HG02970 (cell line): ENCODE data around the gene NUP62.

Source experiments
- ATAC-seq: cut with Tn5 transposase; IDR thresholded peaks from one replicate; pipeline ENCODE4 v1.9.1; 2021; ENCODE audit warnings: mild to moderate bottlenecking, moderate library complexity, moderate number of reproducible peaks; ENCODE audit not compliant: unreplicated experiment, low FRiP score

The NUP62 gene

DNA sequence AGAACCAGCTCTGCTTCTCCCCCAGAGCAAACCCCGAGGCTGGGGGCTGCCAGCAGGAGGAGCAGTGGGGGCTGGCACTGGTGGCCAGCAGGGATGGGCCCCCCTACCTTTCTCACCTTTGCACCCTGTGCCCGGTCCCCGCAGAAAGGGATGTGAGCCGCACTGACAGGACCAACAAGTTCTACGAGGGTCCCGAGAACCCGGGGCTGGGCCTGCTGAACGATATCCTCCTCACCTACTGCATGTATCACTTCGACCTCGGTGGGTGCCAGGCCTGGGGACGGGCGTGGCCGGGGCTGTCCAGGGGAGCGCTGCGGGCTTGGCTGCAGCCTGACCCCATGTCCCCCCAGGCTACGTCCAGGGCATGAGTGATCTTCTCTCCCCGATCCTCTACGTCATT lies 45.2 kb downstream of the NUP62 start:
- ATAC-seq: no peak

DNA sequence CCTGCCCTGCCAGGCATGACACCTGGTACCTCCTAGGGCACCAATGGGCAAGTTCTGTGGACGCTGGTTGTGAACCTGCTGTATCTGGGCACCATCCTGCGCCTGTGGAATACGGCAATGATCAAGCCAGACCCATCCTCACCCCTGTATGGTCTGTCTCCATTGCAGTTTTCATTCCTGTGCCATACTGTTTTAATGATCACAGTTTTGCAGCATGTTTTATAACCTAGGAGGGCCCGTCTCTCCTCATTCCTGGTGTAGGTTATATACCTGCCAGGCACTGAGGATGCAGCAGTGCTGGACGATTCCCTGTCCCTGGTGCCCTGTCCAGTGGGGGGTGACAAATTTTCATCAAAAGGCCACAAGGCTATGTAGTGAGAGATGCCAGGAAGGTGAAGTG lies 46.2 kb downstream of the NUP62 start:
- ATAC-seq: no peak

DNA sequence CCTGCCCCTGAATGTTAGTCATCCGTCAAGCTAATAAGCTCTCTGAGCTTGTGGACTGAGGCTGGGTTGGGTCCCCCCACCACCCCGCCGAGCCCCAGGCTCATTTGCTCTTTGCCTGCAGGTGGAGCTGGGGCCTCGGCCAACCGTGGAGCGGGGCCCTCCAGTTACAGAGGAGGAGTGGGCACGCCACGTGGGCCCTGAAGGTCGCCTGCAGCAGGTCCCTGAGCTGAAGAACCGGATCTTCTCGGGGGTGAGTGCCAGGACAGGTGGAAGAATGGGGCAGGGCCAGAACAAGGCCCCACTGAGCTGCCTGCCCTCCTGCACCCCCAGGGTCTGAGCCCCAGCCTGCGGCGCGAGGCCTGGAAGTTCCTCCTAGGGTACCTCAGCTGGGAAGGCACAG lies 46.7 kb downstream of the NUP62 start:
- ATAC-seq: no peak

DNA sequence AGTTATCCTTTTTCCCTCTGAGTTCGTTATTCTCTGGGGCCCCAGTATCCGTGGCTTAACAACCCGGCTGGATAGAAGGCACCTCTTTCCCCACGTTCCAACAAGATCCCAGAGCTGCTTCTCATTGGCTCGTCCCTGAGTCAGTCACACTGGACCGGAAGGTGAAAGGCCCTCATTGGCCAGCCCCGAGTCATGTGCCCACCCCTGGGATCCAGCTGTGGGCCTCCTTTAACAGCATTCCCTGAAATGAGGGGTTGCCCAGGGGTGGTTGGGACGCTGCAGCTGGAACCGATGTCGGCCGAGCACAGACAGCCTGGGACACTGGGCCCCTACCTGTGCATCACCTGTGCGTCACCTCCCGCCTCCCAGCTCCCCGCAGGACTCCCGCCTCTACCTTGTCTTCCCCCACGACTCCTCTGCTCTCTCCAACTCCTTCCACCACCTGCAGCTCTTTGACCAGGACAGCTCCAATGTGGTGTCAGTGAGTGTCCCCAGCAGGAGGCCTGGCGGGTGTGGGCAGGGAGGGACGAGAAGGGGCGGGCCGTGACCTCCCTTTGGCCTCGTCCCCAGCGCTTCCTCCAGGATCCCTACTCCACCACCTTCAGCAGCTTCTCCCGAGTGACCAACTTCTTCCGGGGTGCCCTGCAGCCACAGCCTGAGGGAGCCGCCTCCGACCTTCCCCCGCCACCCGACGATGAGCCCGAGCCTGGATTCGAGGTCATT lies 47.5 kb downstream of the NUP62 start:
- ATAC-seq: no peak

DNA sequence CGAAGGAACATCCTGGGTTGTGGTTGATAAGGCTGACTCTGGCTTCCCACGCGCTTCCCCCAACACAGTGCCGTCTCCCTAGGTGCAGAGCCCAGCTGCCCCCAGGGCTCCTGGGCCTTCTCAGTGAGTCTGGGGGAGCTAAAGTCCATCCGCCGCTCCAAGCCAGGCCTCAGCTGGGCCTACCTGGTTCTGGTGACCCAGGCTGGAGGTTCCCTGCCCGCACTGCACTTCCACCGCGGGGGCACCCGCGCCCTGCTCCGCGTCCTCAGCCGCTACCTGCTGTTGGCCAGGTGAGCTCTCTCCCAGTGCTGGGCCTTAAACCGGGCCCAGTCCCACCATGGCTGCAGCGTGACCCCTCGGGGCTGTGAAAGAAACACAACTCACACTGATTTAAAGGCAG lies 48.1 kb downstream of the NUP62 start:
- ATAC-seq: no peak

DNA sequence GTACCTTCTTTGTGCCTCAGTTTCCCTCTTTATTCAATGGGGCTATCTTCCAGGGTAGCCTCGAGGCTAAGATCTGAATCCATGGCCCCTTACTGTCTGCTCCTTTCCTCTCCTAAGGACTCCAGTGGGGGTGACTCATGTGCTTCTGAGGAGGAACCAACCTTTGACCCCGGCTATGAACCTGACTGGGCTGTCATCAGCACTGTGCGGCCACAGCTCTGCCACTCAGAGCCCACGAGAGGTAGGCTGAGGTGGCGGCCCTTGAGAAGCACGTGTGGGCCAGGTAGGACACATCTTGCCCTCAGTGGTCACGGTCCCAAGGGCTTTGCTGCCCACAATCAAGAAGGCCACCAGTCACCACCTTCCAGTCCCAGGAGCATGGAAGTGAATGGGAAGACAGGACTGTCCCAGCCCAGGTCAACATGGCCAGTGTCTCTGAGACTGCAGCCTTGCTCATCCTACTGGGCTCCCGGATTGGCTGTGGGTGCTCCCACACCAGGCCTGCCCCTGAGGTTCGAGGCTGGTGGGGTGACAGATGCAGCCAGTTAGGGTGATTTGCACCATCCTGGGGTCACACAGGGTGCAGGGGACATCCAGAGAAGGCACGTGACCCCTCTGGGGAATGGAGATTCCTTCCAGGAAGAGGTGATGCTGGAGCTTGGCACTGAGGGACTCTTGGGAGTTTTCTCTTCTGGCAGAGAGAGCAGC lies 49.0 kb downstream of the NUP62 start:
- no peak for ATAC-seq

DNA sequence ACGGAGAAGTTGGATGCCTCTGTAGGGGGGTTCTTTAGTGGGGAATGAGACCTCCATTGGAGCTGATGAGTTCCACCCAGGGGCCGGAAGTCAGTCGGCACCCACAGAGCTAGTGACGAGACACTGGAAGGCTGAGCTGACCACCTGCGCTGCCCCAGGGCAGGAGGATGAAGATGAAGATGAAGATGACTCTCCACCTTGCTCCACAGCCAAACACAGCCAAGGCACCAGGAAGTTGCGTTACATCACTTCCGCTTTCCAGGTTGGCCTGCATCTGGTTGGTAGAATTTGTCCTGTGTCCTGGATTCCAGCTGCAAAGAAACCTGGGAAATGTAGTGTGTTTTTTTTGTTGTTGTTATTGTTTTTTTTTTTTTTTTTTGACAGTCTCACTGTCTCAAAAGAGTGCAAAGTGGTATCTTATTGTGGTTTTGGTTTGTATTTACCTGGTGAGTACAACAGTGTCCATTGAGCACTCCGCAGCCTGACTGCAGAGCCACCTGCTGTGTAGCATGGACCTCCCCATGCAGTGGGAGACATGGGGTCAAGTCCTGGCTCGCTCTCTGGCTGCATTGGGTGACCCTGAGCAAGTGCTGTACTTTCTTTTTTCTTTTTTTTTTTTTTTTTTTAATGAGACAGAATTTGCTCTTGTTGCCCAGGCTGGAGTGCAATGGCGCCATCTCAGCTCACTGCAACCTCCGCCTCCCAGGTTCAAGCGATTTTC lies 49.9 kb downstream of the NUP62 start:
- no peak for ATAC-seq

DNA sequence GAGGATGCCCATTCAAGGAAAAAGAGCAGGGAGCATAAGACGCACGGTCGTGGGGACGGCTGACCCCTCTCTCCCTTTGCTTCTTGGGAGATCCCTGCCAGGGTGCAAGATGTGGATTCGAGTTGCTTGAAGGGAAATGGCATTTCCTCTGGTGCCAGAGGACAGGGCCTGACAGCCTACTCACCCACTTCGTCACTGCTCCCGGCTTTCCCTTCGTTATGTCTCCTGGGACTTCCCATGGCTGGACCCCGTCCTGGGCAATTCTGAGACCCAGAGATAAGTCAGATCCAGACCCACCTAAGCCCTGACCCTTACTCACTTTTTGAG lies 50.6 kb downstream of the NUP62 start:
- ATAC-seq: no peak

DNA sequence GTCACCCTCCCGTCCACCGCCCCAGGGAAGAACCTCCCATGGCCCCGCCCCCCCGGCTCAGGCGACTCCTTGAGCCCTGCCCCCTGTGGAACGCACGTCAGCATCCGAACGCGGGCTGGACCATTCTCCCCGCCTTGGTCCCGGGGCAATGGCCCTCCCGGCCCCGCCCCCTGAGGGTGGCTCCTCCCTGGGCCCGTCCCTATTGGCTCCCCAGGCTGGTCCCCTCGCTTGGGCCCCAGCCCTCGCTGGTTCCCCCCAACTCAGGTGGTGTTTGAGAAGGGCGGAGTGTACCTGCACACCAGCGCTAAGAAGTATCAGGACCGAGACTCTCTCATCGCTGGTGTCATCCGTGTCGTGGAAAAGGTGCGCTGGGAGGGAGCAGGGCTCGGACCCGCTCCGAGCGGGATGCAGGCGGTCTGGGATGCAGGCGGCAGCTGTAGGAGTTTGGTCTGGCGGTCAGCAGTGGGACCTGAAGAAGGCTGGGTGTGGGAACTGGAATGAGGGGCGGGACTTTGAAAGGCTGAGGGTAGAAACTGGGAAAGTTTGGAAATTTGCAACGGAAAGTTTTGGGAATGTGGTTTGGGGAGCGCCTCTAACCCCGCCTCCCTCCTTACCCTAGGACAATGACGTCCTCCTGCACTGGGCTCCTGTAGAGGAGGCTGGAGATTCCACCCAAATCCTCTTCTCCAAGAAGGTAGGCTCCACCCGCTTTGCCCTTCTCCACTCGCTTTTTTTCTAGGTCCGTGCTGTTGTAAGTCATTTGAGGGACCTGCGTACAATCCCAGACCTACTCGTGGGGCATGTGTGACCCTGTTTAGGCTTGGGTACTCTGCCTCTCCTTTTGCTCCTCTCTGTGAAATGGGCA lies 51.2 kb downstream of the NUP62 start:
- ATAC-seq: peak; percentile 39

DNA sequence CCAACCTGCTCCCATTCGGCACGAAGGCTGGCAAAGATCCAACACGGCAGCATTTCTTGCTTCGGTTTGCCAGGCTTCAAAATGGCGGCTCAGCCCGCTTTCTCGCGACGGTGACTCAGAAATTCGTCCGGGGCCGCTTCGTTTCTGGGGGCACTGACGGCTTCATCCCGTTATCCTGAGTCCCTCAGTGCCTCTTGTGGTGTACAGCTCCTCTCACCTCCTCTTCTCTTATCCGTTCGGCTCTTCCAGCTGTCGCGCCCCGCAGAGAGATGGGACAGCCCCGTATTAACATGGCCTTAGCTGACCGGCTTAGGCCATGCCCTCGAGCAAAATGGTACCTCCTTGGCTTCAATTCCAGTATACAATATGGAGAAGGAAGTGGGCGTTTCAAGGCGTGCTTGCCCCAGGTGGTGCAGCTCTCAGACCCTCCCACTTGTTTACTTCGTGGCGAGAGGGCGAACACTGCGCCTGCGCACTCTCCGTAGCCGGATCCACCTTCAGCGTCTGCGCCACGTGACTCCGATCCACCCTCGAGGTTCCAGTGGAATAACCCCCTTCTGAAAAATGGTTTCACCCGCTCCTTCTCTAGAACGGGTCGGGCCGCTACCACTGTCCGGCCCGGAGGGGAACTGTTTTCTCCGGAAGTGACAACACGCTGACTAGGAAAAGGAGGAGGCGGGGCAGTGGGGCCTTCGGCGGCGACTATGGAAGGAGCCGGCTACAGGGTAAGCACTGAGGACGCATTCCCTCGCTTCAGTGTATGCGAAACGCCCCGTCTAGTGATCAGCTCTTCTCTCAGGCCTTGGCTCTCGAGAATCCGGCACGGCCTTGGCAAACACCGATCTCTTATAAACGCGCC lies 52.1 kb downstream of the NUP62 start, which contains the start of the genes AKT1S1 and TBC1D17:
Gene AKT1S1, minus strand, starts transcription at position 336 of the 859 bp plus-strand sequence. CDS start 4,060 bp downstream, outside the sequence.
Gene TBC1D17, plus strand, starts transcription at position 683 of the 859 bp plus-strand sequence. Its CDS starts 22 bp downstream, at position 705.
- ATAC-seq: peak; percentile 57

DNA sequence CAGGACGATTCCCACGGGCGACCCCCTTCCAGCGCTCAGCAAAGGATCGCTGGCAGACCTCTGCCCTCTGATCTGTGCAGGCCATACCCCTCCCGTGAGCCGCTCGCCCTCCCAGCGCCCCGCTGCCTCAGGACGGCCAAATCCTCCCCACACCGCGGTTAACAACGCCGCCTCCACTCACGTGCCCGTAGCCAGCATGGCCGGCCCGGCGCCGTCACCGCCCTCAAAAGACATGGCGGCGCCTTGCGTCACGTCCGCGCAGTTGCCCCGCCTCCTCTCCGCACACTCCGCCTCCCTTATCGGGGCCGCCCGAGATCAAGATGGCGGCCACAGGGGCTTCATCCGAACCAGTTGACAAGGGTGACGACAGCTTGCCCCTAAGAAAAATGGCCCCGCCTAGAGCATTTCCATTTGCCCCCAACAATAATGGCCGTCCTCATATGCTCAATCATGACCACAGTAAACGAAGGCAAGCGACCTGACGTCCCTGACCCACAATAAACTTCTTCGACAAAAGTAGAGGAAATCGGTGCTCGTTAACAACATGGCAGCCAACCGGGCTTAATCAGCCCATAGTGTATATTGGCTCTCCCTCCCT lies 52.8 kb downstream of the NUP62 start:
- ATAC-seq: peak; percentile 60

DNA sequence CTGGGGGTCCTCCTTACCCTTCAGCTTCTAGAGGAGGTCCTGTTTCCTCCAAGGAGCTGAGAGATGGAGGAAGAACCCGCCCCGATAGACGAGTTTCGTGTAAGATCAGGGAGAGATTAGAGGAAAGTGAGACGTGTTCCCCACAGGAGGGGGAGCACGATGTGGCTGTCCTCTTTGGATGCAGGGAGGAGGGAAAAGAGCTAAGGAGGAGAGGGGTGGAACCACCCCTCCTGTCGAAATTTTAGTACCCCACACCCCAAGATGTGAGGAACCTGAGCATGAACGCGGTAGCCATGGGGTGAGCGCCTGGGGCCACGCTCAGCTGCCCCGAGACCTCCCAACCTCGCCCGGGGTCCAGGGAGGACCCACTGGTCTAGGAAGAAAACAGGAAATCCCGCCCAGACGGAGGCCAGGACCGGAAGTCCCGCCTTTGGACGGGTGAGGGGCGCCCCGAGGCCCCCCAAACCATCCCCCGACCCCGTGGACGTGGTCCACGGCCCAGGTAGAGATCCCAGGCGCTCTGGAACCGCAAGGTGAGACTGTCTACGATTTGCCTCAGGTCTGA lies 53.4 kb downstream of the NUP62 start:
- ATAC-seq: no peak

DNA sequence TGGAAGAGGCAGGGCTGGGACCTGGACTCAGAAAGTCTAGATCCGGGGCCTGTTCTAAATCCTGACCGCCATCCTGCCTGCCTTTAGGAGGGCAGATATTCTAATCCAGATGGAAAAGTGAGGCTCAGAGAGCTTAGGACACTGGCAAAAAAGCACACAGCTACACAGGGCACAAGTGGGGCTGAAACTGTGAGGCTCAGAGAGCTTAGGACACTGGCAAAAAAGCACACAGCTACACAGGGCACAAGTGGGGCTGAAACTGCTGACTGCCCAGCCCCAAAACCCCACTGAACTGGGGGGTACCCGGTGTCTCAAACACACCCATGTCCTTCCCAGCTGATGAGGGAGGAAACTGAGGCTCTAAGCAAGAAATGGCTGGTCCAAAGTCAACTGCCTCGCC lies 54.1 kb downstream of the NUP62 start:
- no peak for ATAC-seq

DNA sequence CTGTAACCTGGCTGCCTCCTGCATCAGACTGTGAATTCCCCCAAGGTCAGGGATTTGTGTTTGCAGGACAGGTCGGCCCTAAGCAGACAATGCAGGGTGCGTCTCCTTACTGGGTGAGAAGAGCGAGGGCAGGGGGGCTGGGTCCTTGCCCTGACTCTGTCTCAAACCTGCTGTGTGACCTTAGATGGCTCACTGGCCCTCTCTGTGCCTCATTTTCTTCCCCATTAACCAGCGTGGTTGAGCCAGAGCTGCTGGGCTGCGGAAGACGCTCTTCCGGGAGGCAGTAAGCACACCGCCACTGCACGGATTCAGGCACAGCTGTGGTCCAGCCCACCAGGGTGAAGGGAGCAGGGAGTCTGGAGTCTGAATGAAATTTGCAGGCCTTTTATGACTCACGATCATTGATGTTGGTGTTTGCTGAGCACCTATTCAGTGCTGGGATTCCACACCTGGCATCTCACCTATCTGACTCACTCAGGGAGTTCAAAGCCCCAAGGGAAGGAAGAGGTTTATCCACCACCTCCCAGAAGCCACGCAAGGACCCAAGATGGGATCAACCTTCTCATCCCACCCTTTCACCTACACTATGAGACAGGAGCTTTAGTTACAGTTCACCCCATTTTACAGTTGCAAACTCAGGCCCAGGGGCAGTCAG lies 54.7 kb downstream of the NUP62 start:
- no peak for ATAC-seq

DNA sequence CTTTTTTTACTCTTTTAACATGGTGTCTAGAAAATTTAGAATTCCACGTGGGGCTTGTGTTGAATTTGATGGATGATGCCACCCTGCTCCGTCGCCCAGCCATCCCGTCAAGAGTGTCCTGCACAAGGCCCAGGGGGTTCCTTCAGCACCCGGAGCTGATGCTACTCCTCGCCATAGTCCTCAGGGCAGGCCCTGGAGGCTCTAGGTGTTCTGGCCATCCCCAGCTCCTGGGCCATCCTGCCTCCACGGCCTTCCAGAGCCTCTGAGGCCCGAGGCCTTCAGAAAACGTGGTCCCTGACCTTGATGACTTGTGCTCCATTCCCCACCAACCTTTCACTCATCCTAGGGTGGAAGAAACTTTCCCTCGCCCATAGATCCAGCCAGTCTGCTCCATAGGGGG lies 55.5 kb downstream of the NUP62 start:
- no peak for ATAC-seq

DNA sequence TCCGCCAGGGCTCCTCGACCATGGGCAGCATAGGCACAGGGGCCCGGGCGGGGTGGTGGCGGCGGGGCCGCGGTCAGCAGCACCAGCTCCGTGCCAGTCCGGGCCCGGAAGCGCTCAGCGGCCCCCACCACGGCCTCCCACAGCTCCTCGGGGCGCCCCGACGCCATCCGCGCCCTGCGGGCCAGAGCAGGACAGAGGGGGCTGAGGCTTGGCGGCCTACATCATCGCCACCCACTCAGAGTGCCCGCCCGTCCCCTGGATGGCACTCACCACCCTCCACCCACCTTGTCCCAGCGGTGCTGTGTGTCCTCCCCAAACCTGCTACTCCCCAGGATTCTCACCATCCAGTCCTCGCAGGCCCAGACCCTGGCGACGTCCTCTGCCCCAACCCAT lies 56.2 kb downstream of the NUP62 start:
- ATAC-seq: no peak

DNA sequence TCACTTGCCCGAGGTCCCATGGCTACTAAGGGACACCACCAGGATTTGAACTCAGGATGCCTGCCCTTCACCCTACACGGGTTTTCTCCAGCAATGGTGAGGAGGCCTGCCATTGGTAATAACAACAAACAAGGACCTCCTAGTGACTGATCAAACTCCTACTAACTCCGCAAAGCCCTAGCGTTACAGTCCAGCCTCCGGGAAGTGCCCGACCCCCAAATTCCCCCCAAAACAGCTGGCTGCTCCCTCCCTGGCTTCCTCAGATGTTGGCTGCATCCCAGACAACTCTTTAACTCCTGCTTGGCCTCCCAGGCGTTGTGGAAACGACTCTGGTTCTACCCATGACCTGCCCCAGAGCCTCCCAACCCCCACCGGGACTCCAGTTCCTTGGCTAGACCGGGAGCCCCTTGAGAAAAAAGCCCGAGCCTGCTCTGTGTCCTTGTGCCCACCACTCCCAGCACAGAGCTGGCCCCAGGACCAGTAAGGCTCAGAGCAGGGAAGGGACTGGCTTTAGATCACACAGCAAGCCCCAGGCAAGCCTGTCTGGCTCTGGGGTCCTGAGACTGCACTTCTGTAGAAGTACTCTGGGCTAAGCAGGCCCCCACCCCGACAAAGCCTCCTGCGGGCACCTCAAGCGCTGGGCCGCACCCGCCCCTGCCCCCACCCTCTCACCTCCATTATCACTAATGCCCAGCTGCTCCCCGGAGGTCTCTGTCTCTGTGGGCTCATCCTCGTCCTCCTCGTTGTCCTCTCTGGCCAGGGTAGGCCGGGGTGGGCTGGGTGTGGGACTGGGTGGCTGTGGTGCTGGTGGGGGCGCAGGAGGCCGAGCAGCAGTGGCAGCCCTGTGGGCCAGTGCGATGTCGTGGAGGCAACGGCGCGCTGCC lies 56.8 kb downstream of the NUP62 start:
- no peak for ATAC-seq
